GOT3 (cell line): ENCODE results near the gene RAB11FIP3.

Experiments
- DNase-seq: peaks from one replicate; lab custom pipeline; 2025; ENCODE audit warnings: mixed read lengths; lab: John Stamatoyannopoulos, UW

Gene RAB11FIP3

DNA sequence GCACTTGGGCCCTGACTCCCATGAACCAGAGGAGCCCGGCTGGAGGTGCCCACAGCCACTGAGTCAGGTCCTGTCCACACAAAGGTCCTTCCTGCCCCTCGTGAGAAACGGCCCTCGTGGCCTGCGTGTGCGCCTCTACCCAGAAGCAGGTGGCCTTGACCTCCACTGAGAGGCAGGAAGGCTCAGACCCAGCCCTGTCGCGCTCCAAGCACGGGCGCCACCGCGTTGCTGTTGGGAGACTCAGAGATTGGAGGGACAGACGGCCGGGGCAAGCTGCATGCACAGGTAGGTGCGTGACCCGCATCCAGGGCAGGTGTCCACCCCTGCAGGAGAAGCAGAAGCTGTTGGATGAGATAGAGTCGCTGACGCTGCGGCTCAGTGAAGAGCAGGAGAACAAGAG is 94.0 kb downstream of the RAB11FIP3 start:
- no peak for DNase-seq

- no peak for DNase-seq
Measured at GRCh38 chr16:519841-520687, 94.6 kb downstream of the RAB11FIP3 start.

DNA sequence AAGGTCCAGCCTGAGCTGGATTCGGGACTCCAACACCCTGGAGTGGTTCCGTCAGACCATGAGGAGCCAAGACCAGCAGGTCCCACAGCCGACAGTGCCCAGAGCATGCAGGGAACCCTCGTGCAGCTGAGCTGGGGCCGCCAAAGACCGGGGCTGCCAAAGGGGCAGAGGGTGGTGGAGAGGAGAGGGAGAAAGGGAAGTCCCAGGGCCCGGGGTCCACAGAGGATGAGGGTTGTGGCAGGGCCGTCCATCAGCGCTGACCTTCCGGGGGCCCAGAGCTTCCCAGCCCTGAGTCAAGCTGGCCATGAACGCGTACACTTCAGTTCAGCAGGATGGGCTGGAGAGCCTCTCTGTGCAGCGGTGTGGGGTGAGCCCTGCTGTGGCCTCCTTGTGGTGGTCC is 95.4 kb downstream of the RAB11FIP3 start:
- no peak for DNase-seq

GRCh38 chr16:521381-522210 is 96.1 kb downstream of the RAB11FIP3 start:
- DNase-seq = no peak

GRCh38 chr16:522320-523096 is 97.1 kb downstream of the RAB11FIP3 start:
- no peak for DNase-seq

- DNase-seq = no peak
Measured at GRCh38 chr16:523097-523741, 97.8 kb downstream of the RAB11FIP3 start.

- DNase-seq = no peak
Measured at GRCh38 chr16:524274-525040, 99.0 kb downstream of the RAB11FIP3 start.

DNA sequence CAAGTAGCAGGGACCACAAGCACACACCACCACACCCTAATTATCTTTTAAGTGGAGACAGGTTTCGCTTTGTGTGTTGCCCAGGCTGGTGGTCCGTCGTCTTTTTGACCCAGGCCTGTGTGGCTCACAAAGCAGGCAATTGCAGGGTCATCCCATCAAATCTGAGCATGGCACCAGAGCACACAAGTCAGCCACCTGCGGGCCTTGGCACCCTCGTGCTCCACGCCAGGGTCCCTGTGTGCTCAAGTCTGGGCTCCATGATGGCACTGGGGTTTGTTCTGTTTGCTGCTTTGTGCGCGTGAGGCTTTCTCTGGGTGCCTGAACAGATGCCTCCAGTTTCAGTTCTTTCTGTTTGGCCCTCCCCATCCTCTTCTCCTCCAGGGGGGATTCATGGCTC is 99.7 kb downstream of the RAB11FIP3 start:
- DNase-seq = no peak

- peak; percentile 16 for DNase-seq
Measured at GRCh38 chr16:525520-526180, 100.2 kb downstream of the RAB11FIP3 start.

DNA sequence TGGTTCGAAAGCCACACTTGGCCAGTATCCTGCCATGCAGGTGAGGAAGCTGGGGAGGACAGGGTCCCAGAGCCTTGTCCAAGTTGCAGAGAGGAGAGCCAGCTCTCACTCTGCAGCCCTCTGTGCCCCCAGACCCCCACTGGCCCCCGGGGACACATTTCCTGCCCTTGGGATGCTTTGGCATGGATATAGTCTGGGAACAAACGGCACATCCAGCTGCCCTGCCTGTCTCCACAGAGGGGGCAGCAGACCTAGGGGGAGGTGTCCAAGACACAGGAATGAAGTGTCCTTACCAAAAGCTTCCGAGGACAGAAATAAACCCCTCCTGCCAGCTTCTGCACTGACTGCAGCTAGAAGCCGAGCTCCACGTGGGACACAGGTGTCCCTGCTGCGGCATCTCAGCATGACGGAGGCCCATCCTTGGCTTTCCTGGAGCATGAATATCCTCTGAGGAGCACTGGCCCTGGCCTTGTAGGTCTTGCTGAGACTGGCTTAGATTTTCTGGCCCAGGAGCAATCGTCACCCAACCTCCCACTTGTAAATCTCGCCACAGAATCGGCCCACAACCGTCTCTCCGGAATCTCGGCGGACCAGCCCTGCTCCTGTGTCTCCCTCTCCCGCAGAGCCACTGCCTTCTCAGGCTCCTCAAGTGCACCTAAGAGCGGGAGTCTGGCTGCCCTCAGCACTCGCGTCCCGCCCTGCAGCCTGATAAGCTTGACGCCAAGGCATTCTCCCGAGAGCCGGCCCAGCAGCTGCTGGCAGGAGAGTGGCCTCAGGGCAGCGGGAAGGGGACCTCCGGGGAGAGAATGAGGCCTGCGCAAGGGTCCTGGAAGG is 100.9 kb downstream of the RAB11FIP3 start:
- DNase-seq = no peak

DNA sequence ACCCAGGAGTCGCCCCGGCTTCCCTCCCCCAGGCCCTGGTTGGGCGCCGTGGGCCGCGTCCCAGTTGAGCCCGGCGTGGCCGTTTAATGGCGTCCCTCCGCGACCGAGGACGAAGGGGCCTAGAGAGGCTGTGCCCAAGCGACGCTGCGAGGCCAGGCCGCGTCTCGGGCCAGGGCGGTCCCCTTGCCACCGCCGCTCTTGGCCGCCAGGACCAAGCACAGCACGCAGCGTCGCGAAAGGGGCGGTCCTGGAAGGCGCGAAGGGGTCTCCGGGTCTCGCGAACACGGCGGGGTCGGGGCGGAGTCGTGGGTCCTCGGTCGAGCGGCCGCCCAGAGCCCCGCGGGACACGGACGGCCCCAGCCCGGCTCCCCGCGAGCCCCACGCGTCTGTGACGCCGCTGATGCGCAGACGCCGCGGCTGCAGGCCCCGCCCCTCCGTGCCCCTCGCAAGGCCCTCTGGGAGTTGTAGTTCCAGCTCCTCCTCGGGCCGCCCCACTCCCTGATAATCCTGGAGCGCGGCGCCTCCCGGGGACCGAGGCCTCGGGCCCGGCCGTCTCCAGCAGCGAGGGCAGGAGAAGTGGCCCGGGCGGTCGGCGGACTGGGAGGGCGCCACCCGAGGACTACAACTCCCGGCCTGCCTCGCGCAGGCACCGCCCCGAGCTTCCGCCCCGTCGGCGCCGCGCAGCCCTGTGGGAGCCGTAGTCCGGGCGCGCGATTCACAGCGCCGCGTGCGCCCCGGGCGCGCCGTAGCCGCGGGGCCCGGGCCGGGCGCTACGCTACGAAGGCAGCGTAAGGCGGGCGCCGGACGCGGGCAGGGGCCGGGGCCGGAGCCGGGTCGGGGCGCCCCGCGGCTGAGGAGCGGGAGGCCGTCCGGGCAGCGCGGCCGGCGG is 101.8 kb downstream of the RAB11FIP3 start, which contains the start of gene CAPN15:
Gene CAPN15, plus strand, starts transcription at position 698 of the 889 bp plus-strand sequence. CDS start 19,127 bp downstream, outside the sequence.
- peak; percentile 75 for DNase-seq

GRCh38 chr16:528111-529011 is 102.9 kb downstream of the RAB11FIP3 start:
- no peak for DNase-seq

DNA sequence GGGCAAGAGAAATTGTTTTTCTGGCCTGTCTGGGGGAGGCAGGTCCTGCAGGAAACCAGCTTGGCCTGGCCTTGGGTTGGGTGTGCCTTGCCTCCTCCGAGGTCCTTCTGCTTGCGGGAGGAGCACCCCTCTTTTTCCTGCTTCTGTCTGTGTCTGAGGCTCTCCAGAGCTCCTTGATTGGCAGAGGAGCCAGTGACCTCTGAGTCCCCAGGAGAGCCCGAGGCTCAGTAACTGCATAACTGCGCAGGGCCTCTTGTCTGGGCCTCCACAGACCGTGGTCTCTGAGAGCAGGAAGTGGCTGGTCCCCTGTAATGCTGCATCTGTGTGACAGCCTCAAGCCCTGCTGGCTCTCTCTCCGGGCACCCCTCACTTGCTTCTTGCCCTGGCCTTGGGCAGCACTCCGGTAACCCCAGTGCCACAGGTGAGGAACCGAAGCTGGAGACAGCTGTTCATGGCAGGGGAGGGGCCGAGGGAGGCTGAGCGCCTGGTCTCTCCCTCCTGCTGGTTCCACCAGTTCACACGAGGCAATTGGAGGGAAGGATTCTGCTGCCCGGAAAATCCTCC is 103.6 kb downstream of the RAB11FIP3 start:
- no peak for DNase-seq

GRCh38 chr16:530111-530817 is 104.8 kb downstream of the RAB11FIP3 start:
- DNase-seq = no peak

GRCh38 chr16:531494-532125 is 106.2 kb downstream of the RAB11FIP3 start:
- no peak for DNase-seq
